ENCODE data around the gene TSTD1.
"Not testable (repeated sequence)": the region's sequence is repeated elsewhere in the genome, so short reads cannot be mapped to it uniquely, and the experiment has no call there.

The TSTD1 gene

DNA sequence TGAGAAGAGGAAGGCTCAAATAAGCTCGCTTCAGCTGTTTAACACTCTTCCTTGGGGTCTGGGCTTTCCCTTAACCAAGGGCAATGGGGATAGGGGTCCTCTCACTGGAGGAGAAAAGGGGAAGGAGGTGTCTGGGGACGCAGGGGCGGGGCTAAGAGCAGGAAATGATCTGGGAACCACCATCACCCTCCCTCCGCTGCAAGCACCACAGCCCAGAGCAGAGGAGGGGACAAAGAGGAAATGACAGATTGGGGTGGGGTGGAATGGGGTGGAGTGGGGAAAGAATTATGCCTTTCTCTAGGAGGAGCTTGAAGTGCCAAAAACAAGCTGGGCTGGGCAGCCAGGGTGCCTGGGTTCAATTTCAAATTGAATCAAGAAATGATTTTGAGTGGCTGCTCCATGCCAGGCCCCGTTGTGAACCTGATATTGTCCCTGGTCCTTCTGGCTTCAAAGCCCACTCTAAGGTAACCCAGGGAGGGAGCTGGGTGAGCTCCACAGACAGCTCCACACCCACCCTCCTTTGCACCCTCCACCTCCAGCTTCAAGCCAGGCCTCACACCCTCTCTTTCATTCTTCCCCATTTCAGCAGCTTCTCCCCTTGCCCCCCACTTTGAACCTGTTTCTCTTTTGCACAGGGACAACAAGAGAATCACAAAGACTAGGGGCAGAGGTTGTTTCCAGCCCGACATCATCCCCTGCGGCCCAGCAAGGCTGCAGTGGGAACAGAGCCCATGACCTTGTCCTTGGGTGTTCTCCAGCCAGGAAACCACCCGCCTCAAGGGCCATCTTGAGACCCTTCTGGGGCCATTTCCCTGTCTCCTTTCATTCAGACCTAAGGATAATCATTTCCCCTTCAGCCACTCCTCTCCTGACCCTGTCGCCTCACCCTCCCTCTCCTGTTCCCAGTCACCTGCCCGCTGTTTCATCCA is 29.8 kb upstream of the TSTD1 start:
- no peak for DNase-seq

DNA sequence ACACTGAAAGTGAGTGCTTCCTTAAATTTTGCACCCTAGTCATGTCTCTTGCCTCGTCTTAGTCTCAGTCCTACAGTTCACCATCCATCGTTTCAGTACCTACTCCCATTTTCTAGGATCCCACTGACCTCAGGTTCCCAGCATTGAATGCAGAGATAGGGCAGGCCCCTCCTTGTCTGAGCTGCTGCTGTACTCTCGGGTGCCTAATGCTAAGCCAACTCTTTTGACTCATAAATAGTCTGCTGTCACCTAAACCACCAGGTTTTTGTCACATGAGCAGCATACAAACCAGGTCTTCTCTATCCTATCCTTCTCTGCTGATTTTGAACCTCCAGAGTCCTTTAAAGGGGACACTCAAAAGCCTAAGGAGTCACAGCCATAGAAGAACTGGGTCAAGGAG is 27.9 kb upstream of the TSTD1 start:
- DNase-seq = no peak

DNA sequence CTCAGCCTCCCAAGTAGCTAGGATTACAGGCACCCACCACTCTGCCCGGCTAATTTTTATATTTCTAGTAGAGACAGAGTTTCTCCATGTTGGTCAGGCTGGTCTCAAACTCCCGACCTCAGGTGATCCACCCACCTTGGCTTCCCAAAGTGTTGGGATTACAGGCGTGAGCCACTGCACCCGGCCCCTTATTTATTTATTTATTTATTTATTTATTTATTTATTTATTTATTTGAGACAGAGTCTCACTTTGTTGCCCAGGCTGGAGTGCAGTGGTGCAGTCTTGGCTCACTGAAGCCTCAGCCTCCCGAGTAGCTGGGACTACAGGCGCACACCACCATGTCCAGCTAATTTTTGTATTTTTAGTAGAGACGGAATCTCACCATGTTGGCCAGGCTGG is 26.9 kb upstream of the TSTD1 start:
- not testable (repeated sequence) for DNase-seq

DNA sequence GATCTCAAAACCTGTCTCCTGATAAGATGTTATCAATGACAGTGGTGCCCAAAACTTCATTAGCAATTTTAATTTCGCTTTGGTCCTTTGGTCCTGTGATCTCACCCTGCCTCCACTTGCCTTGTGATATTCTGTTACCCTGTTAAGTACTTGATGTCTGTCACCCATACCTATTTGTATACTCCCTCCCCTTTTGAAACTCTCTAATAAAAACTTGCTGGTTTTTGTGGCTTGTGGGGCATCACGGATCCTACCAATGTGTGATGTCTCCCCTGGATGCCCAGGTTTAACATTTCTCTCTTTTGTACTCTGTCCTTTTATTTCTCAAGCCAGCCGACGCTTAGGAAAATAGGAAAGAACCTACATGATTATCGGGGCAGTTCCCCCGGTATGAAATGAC is 25.2 kb upstream of the TSTD1 start:
- DNase-seq = not testable (repeated sequence)

DNA sequence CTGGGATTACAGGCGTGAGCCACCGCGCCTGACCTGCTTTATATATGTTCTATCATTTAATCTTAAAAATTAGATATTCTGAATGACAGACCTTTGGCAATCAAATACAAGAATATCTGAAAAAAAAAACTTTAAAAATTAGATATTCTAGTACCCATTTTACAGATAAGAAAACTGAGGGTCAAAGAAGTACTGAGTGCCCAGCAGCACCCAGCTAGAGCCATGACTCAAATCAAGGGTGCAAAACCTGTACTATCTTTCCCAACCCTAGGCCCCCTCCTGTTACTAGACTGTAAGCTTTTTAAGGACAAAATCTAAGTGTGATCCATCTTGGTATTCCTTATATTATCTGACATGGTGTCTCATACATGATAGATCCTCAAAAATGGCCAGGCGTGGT is 22.7 kb upstream of the TSTD1 start:
- no peak for DNase-seq

DNA sequence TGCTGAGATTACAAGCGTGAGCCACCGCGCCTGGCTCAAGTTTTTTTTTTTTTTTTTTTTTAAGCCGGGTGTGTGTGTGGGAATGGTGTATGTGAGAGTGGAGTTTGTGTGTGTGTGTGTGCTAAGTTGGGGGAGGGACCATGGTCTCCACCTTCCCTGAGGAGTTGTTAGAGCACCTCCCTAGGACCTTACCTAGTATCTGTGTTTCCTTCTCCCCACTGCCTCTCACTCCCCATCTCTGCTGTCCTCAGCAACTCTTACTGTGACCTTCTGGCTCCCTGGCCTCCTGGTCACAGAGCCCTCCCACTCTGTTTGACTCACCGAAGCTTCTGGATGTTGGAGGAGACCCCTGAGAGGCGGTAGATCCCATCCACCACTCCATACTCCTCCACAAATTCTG is 20.5 kb upstream of the TSTD1 start:
- no peak for DNase-seq

DNA sequence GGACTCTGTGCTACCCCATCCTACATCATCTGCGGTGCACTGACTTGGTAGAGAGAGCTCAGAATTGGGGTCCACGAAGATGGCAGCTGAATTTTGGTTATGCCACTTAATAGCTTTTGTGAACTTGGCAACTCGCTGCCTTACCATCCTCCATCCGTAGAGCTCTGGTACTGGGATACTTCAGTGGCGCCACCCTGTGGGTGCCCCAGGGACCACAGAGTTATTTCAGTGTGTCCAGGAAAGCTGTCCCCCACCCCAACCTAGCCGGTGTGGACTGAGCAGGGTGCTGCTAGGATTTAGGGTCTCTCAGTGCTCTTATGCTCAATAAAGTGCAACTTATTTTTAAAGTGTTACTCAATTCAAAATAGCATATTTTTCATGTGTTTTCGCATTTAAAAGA is 16.0 kb upstream of the TSTD1 start:
- DNase-seq = no peak

DNA sequence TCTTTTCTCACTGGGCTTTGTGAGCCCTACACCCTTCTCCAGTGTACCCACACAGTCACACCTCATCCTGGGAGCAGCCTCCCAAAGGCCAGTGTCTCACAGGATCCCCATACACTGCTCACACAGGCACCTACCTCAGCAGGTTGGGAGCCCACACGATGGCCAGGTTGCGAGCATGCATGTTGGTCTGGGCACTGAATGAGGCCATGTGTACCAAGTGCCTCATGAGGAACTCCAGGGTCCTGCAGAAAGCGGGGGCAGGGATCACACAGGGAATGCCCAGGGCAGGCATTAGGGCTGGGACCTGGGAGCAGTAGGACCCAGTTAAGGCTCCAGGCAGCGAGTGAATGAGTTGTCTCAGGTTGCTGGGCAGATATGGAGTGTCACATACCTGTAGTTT is 15.5 kb upstream of the TSTD1 start:
- no peak for DNase-seq

DNA sequence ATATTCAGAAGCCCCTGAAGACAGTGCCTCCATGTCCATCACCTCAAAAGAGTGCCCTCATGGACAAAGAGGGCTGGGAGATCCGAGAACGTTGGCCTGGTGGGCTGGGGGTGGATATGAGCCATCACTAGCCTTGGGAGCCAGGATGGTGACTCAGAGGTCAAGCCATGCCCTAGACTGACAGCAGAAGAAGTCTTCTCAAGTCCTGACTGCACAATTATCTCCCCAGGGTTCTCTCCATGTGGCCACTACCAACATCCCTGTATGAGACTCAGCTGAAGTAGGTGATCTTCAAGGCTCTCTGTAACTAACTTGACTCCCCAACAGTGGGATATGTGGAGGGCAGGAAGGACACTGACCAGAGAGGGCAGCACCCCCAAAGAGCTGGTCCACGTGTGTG is 14.1 kb upstream of the TSTD1 start:
- no peak for DNase-seq

DNA sequence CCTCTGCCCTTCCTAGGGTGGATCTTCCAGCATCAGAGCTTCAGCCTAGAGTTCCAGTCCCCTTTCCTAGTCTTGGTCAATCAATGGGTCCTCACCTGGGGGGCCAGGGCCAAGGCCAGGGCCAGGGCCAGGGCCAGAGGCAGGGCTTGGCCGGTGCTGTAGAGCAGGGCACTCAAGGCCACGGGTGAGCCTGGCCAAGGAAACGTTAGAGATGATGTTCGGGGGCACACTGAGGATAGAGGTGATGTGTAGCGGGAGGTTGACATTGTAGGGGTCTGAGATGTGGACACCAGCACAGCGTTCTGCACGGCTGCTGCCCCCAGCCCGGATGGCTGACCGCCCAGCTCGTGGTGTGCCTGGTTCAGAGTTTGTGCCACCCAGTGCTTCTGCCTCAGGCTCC is 12.5 kb upstream of the TSTD1 start:
- DNase-seq = no peak

DNA sequence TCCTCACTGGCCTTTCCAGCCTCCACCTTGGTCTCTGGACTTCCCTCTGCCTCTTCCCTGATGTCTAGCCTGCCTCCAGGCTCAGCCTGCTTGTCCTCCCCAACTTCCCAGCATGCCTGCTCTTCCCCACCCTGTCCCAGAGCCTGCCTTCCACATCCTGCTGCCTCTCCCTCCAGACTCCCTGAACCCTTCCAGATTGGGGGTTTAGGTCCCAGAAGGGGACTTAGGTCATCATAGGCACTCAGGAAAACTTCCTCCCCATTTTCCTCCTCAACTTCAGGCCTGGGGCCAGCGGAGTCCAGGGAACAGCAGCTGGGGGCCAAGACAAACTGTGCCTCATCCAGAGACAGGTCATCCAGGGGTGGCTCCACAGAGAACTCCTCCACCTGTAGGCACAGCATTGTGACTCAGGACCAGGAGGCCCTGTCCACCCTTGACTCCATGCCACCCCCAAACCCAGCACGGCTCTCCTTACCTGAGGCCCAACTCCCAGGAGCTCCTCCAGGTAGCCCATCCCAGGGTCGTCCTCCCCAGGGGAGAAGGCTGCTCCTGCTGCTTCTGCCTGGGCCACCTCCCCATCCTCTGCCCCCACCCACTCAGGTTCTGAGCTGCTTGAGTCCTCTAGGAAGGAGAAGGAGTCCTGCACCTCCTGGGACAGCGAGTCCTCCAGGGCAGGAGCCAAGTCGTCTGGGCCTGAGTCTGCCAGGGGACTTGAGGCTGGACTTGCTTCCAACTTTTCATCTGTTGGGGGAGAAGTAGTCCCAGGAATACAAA is 10.4 kb upstream of the TSTD1 start:
- DNase-seq = no peak

DNA sequence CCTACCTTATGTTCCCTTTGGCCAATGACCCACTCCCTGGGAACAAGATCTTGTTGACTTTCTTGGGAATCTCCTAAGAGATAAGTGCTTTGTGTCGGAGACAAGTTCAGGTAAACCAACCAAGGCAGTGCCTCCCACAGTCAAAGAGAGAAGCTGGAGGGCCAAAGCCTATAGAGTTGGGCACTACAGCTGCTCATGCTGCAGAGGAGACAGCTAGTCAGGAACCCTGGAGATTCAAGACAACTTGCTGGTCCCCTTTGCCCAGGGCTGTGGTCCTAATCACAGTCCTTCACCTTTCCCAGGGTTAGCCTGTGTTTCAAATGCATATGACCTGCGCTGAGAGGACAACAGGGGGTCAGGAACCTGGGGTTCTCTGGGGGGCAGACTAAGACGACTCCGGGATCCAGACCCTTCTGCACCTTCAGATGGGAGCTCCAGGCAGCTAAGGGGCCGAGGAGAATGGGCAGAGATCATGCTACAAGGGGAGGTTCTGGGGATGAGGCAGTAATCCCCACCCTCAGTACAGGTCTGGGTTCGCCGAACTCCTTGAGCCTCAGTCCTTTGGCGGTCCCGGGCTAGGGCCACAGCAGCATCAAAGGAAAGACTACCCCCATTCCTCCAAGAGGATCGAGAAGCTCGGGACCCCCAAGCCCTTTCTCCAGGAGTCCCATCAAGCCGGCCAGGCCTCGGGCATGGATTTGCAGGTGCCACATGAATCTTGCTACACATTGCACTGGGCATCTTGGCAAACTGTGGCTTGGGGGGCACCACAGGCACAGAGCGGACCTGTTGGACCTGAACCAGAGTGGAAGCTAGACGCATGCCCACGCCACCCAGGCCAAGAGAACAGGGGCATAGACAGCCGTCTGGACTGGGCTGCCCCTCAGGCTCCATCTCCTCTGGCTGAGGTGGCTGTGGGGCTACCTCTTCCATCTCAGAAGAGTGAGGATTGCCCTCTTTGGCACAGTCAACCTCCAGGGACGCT is 9.0 kb upstream of the TSTD1 start:
- no peak for DNase-seq

DNA sequence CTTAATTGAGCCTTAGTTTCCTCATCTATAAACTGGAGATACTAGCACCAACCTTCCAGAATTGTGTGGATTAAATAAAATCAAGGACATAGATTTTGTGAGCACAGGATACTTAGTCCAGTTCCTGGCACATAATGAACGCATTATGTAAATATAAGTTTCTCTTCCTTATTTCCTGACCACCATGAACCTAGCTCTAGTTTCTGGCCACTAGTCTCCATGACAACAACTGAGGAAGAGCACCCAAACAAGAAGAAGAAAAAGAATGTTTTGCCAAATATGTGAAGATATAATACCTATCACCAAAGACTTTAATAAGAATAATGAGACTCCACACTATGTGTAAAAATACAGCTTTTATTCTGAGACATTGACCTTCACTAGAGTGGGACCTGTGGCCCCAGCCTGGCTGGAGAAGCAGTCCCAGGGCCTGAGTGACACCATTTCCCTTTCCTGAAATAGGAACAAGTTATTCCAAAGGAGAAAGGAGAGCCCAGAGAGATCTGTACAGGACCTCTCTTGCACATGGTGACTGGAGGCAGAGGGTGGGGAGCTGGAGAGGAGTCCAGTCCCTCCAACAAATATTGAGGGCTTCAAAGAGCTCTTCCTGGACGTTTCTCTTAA is 8.0 kb upstream of the TSTD1 start:
- no peak for DNase-seq

DNA sequence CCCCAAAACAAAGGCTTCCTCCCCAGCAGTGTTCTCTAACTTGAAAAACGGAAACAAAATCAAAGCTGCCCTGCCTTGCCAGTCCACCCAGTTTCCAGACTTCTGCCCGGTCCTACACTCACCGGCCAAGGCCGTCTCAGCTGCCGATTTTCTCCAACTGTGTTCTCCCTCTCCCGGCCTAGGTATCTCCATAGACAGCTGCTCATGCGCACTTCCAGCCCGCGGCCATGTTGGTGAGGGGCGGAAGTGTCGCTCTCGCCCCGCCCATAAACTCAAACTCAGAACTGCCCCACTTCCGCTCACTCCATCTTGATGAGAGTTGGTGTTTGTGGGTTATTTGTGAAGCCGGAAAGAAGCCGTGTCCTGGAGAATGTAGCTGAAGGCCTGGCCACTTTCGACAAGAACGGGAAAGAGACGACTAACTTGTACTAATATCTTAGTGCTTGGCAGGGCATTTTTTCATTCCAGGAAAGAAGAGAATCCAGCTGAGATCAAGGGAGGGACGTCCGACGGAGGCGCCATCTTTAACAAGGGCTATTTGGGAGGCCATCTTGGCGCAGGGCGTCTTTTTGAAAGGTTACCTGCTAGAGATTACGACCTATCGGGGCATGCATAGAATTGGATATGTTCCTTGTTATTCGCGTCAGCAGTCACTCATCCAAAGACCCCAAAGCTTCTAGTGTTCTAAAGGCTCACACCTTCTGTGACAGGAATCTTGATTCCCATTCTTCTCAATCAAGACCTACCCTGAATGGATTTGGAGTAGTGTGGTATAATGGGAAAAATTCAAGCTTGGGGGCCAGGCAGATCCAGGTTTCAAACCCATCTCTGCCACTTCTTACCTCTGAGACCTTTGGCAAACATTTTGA is 7.2 kb upstream of the TSTD1 start, which contains the start of gene USF1:
Gene USF1 (minus strand): TSS at position 242 of the 869 bp plus-strand sequence. CDS start 2,702 bp downstream, outside the sequence.
- peak; percentile 92 for DNase-seq

DNA sequence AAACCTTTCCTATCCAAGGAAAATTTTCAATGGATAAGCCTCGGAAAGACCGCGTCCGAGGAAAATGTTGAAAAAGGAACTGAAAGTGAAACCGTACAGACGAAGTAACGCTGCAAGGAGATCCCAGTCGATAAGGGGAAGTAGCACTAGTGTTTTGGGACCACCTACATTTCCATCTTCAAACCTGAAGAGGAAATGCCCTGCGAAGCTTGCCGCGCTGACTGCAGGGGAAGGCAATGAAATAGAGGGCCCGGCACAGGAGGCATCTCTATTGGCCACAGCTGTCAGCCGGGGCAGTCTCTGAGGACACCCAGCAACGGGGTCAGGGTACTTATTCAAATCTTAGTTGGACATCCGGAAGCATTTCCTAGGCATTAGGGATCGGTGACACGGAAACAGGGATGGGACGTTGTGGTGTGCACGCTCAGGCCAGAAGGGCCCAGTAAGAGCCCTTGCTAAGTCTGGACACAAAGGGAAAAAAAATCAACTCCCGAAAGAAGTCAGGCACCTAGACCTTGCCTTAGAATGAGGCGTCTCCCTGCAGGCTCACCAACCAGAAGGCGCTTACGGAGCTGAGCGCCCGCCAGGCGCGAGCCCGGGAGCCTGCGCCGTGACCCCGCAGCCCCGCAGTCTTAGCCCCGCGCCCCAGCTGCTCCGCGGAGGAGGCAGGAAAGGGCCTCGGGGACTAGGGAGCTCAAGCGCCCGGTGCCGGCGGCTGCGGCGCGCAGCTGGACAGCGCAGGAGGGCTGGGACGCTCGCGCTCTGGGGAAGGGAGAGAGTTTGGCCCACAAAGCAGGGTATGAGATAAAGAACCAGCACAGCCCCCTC is 6.4 kb upstream of the TSTD1 start:
- DNase-seq = peak; percentile 8

DNA sequence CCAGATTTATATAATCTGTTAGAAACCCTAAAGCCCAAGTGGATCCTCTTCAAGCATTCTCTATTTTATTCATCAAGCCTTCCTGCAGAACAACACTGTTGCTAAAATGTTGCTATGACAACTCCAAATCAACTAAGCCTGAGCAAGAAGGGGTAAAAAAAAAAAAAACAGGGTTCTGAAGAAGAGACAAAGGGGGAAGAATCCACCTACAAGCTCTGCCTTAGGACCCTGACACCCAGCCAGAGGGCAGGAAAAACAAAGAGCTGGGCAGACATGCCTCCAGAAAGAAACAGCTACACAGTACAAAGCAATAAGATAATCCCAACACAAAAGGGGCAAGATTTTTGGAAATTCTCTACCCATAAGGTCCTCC is 5.8 kb upstream of the TSTD1 start:
- DNase-seq = no peak

DNA sequence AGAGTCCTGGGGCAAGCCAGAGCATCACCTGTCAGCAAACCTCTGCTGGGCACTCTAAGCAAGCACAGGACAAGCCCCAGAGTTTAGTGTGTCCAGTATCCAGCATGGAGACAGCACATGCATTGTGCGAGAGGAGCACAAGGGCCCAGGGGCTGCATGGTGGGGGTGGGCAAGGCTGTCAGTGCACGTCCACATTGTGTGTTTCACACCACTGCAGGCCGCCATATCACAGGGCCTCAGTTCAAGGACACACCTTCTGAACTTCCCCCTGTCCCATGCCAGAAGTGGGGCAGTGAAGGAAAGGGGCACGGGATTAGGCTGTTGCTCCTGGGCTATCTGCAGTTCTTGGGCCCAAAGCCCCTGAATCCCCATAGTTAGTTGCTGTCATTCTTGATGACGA is 782 bp upstream of the TSTD1 start:
- DNase-seq = no peak

DNA sequence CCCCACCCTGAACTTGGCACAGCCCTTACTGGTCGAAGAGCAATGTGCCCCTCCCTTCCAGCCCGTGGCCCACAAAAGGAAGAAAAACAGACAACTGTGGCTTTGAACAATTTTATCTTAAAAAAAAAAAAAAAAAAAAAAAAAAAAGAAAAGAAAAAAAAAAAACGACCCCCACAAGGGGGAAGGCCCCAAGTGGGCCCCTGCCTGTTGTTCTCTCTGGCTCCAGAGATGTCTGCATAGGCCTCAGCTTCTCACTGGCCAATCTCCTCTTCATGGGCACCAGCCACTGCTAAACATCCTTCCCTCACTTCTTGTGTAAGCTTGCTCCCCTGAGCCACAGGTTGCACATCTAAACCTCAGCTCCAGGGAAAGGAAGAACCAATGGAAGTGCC is 386 bp upstream of the TSTD1 start:
- DNase-seq = no peak

DNA sequence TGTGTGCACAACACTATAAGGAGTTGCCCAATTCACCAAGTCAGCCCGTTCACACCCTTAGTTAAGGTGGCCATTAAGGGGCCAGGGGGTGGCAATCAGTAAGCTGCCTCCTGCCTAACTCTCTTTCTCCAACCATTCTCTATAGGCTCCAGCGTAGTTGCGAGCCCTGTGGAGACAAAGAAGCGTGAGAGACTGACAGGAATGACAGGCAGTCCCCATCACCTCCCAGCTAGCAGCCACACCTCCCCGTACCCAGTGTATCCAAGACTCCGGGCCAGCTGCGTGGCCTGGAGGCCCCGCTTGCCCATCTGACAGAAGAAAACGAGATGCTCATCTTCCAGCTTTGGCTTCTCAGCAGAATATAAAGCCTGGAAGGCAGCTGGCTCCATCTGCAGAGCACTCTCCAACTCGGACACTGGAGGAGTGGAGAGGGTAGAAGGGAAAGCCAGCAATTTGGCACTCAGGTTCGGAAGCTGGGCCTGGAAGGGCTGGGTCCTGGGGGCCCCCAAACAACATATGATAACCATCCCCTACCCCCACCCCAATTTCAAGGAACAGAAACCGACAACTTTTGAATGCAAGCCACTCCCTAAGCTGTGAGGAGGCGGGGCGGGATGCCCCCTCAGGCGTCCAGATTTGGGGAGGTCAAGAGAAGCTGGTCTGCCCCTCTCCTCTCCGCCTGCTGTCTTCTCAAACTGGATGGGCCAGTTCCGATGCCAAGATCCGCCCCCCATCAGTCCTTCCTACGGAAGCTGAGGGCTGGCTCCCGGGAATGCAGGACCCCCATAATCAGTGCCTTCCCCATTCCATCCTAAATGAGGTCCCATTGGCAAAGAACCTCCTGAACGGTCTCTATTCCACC is 872 bp downstream of the TSTD1 start:
- DNase-seq = peak; percentile 38

Data from NCI-H1105 (cell line).